Stimulated activated CD8-positive, alpha-beta memory T cell treated with anti-CD3 and anti-CD28 coated beads, Interleukin-4, amount 100 ng/mL, for 4 hours (primary cell): Measurements from ENCODE around the gene MRNIP.

Source experiments
- DNase-seq, 2 donors: peaks; one replicate each; pipeline ENCODE4 v3.0.0-alpha.2; 2020; ENCODE audit warnings: low read depth in 2 of 2, low spot score in 1 of 2

Gene MRNIP

DNA sequence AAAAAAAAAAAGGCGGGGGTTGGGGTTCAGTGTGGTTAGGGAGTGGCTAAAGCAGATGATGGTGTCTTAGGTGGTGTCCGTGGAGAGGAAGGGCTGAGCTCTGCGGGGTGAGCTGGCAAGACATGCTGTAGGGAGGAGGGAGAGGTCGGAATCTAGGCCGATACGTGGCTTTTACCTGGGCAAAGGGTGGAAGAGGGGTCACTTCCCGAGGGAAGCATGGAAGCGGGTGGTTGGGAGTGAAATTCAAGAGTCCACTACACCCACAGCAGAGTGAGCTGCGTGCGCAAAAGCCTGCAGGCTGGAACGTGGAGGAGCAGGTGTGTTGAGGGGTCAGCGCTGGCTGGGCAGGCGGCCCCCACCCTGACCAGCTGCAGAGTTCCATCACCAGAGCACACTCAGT, 31.3 kb upstream of the MRNIP start:
- DNase-seq: no peak

- DNase-seq: no peak
Measured at GRCh38 chr5:179887802-179888201, 29.2 kb upstream of the MRNIP start.

DNA sequence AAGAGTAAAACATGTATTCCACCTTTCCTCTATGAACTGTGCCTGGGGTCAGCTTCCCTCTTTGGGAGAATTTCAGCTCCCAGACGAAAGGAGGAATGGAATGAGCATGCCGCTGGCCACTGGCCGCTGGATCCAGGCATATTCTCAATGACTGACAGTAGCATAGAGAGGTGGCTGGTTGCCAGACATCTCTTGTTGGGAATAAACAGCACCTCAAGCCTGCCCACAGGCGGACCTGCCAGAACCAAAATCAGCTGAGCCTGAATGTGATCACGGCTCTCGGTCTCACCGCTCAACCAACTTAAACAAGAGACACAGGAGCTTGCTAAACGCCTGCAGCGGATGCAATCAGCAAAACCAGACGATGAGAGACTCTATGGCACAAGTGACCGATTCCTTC, 28.5 kb upstream of the MRNIP start:
- DNase-seq: no peak

DNA sequence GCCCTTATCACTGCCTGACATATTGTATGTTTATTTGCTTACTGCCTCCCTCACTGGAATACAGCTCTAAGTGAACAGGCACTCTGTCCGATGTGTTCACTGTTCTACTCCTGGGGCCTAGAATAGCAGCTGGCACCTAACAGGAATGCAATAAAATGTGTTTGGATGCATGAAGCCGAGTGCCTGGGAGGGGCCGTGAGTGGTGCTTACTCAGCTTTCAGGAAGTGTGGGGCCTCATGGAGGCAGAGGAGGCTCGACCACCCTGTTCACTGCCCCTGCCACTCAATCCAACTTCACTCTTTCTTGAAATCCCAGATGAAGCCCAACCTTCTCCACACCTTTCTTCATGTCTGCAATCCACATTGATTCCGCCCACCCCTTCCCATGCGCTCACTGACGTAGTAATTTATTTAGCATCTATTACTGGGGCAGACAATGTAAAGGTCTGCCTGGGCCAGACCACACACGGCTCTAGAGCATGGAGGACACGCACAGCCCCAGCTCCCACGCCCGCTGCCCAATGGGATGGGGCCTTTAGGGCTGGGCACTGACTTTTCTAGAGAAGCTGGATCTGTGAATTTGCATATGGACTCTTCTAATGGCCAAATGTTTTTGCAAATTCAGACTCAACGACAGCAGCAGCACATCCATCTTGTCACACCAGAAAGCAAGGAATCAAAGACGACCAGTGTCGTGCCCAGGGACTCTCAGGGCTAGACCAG, 27.7 kb upstream of the MRNIP start:
- no peak for DNase-seq

GRCh38 chr5:179885491-179886090, 27.0 kb upstream of the MRNIP start:
- DNase-seq: no peak

DNA sequence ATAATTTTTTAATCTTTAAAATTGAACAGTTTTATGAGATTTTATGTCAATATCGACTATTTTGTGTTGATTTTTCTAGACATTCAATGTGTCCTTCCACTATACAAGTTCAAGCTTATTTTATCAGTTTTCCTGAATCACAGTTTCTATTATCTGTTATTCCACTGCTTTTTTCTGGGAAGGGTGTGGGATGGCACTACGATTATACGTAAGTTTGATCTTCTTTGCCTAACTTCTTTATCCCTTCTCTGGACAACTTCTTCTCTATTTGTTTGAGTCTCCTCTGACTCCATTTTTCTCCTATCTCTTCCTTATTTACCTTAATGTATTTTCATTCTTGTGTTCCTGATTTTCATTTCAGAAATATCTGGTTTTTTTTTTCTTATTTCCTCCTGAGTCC, 24.5 kb upstream of the MRNIP start:
- DNase-seq: no peak

DNA sequence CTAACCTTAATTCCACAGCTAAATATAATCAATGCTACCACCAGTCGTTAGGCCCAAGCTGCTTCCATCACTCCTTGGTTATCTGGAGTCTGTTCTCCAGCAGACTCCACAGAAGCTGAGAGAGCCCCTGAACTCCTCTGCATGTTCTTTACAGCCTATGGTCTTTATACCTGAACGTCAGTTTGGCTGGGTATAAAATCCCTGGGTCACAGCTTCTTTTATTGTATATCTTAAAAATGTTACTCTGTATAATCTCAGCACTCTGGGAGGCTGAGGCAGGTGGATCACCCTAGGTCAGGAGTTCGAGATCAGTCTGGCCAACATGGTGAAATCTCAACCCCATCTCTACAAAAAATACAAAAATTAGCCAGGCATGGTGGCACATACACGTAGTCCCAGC, 23.7 kb upstream of the MRNIP start:
- DNase-seq: no peak

GRCh38 chr5:179880848-179881590, 22.4 kb upstream of the MRNIP start:
- no peak for DNase-seq

GRCh38 chr5:179880066-179880650, 21.5 kb upstream of the MRNIP start:
- DNase-seq: no peak

GRCh38 chr5:179879690-179880010, 21.0 kb upstream of the MRNIP start:
- no peak for DNase-seq

GRCh38 chr5:179879003-179879689, 20.5 kb upstream of the MRNIP start:
- DNase-seq: no peak

GRCh38 chr5:179878222-179879002, 19.8 kb upstream of the MRNIP start:
- DNase-seq: no peak

GRCh38 chr5:179876610-179876952, 18.0 kb upstream of the MRNIP start:
- no peak for DNase-seq

DNA sequence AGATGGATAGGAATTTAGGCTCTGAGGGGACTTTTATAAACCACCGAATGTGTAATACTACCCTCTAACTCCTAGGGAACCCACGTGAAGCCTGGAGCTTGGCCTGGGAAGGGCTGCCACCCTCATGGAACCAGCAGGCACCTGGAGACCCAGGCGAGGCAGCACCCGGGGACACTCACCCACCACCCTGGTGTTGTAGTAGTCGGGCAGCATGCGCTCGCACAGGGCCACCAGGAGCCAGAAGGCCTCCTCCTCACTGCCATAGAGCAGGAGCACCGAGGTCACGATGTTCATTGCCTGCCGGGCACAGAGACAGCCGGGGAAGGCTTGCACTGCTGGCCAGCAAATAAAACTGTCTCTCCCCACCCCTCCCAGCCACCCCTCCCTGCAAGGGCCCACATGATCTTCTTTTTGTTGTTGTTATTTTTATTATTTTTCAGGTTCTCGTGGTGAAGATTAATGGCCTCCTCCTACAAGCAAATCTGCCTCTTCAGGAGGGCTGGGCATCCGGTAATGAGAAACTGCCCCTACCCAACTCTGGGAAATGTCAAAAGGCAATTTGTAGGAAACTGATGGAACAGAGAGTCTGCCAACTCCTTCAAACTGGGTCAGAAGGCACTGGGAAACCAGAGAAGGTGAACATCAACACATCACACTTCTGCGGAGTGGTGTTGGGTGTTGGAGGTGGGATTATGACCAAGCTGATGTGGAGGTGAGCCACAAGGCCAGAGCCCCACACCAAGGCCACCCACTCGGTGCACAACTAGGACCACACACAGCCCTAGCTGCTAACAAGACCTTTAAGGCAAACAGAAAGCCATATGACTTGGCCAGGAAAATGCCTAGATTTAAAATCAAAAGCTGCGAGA, 17.4 kb upstream of the MRNIP start:
- no peak for DNase-seq

DNA sequence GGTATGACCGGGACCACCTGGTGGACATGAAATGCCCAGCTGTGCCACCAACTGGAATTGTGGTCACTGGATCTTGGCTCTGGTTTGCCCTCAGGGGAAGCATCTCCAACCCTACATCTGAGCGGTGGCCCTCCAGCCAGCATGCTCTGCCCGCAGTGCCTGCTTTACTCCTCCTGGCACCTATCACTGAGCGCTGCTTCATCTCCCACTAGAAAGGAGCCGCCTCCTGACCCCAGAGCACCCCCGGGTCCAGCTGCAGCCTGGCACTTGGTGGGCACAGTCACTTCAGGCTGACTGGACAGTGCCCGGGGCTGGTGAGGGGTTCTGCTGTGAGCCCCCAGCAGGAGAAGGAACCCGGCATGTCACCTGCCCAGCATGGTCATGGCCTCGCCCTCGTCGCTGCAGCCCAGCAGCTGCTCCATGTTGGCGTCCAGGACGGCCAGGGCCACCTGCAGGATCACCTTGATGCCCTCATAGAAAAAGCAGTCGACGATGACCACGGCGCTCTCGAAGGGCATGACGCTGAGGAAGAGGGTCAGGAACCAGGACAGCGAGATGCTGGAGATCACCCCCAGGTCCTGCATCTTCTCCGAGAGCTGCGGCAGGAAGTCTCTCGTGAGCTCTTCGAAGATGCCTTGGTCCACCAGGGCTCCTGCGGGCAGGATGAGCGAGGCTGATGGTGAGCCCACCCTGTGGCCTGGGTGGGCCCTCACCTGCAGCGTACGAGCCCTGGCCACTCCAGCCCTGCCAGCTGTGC, 16.1 kb upstream of the MRNIP start:
- no peak for DNase-seq

DNA sequence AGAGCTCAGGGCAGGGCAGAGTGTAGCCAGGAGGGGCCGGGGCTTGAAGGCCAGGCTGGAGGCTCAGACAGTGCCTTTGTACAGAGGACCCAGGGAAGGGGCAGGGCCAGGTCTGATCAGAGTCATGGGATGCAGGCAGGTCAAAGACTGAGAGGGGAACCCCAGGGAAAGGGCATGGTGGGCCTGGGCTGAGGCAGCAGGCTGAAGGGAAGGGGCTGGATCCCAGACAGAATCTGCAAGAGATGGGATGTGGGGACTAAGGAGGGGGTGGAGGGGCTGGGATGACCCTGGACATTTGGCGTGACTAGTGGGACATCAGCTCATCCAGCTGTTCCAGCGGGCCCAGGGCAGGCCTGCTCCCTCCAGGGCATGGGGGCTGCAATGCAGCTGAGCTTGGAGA, 15.5 kb upstream of the MRNIP start:
- DNase-seq: no peak

DNA sequence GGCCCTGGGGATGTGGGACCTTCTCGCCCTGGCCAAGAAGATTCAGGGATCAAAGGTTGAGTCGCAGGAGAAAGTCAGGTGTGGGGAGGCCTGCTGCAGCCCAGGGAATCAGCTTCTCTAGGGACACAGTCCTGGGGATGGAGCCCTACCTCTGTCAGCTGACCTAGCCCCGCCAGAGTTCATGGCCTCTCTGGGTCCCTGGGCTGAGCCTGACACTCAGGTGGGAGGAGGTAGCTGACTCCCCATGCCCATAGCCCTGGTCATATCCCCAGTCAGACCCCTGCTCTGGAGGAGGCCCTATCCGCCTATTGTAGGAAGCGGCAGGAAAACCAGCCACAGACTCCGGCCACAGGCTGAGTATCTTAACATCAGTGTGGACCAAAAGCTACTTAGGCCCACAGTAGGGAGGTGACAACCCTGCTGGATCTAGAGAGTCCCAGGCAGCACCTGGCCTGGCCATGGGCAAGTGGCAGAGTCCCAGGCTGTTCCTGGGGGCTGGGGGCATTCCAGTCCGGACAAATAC, 15.0 kb upstream of the MRNIP start:
- no peak for DNase-seq

DNA sequence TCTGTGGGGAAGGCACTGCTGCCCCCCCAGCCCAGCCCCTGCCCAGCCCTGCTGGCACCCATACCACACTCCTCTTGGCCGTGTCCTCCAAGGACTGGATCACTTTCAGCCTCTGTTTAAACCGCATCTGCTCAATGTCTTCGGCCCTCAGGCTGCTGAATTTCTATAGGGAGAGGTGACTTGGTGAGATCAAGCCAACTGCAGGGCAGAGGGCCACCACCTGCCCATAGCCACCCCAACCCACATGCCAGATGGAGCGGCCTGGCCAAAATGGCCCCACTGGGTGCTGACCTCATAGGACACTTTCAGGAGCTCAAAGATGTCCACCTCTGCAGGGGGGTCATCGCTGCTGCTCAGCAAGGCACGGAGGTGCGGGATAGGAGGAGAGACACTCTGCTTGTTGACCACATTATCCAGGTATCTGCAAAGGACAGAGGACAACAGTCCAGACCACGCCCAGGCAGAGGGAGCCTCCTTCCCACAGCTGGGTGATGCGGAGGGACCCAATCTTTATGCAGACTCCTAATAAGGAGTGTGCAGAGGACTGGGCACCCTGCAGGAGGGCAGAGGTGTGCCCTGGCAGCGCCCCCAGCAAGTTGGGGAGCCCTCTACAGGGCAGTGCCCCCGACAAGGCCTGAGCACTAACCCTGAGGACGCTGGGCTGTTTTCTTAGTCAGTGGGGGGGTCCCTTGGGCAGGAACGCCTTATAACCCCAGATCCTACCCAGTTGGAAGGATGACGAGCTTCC, 14.4 kb upstream of the MRNIP start:
- DNase-seq: no peak
